Erythroblast (primary cell): ENCODE measurements around the gene GPSM3.

ENCODE experiments used
- GATA1 ChIP-seq: IDR thresholded peaks from 2 replicates; pipeline ENCODE4 v1.6.1; 2011; ENCODE audit warnings: low read depth, mild to moderate bottlenecking, control low read depth, low read length, moderate library complexity
- POLR2A ChIP-seq: IDR thresholded peaks from 2 replicates; pipeline ENCODE4 v1.6.1; 2011; ENCODE audit warnings: mild to moderate bottlenecking, low read length

DNA sequence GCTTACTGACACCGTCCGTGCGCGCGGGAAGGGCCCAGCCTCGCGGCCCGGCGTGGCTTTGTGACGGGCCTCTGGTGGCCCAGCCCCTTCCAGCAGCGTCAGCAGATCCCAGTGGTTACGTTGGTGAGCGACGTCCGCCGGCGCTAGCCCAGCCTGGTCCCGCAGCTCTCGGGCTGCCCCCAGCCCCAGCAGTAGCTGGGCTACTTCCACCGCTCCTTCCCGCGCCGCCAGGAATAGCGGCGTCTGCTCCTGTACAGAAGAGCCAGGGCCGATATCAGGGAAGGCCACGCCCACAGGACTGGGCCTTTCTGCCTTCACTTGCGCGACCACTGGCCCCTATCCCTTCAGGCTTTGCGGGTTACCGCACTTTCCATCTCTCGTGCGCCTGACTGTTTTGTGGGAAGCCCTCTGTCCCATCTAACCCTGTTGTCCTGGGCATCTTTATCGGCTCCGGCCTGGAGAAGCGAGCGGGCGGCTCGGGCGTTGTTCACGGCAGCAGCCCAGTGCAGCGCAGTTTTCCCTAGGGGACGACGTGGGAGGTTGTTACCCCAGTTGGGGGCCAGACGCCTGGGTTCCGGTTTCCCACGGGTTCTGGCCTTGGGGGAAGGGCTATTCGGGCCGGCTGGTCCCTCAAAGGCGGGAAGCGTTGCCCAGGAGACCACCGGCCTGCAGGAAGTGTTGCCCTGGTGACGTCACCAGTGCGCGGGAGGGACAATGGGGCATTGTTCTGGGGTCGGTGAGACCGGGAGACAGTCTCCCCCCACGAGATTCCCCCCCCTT is 3.6 kb upstream of the GPSM3 start:
- peak; percentile 96 for TF ChIP-seq POLR2A
- TF ChIP-seq GATA1: no peak
